ENCODE results near the gene GGPS1.

DNA sequence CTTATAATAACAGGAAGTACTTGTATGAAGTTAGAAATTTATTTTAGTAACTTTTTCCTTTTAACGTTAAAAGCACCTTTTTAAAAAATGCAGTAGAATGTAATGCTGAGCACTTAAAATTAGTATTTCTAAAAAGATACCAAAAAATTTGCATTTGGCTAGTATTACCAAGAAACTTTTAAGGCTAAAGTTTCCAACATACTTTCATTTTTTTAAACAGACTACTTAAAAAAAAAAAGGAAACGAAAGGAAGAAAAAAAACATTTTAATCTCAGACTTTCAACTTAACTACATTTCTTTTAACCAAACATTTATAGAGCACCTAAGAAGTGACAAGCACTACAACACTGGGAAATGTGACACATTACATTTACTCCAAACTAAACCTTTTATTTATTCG, 3.2 kb upstream of the GGPS1 start:
- TF ChIP-seq, protein P1, sequence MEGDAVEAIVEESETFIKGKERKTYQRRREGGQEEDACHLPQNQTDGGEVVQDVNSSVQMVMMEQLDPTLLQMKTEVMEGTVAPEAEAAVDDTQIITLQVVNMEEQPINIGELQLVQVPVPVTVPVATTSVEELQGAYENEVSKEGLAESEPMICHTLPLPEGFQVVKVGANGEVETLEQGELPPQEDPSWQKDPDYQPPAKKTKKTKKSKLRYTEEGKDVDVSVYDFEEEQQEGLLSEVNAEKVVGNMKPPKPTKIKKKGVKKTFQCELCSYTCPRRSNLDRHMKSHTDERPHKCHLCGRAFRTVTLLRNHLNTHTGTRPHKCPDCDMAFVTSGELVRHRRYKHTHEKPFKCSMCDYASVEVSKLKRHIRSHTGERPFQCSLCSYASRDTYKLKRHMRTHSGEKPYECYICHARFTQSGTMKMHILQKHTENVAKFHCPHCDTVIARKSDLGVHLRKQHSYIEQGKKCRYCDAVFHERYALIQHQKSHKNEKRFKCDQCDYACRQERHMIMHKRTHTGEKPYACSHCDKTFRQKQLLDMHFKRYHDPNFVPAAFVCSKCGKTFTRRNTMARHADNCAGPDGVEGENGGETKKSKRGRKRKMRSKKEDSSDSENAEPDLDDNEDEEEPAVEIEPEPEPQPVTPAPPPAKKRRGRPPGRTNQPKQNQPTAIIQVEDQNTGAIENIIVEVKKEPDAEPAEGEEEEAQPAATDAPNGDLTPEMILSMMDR (IDR thresholded peaks at IDR 0.05): no peak
- no peak for TF ChIP-seq POLR2A (IDR thresholded peaks at IDR 0.05)
